Measurements from ENCODE around the gene LRRC8C. TPM values are rescaled to one million over a fixed set of nuclear protein-coding genes. Genes with fewer than 3 reads are reported as not detected.

LRRC8C gene
- total and polyA plus RNA-seq, 2 of the 8 experiments (the other 6 are each of a cell fraction or from before 2014, with no cell fraction given), result 1.1 to 2.1 TPM

- H2BK120ac ChIP-seq (replicated peaks; ENCODE audit: low read depth, low read length), result no peak overlapping the region
- H3K4me1 ChIP-seq (replicated peaks in 1 of 4; ENCODE audit: control insufficient read depth in 3 of 4, insufficient read depth in 4 of 4, low read length in 3 of 4), result peaks cover 0 to 13% (median 6%) of the 10 kb centered on the region in 4 experiments; a peak in 4 of 7 replicates
- WGBS, 2 experiments (ENCODE audit: extremely low coverage in 1 of 2, insufficient coverage in 1 of 2, insufficient read length in 1 of 2, insufficient replicate concordance in 2 of 2, low coverage in 1 of 2, low lambda C conversion rate in 2 of 2, missing lambda C conversion rate in 1 of 2), result 90% methylated on average over 4 of the region's 4 CpGs; no CpG with 5 or more reads in 1 of the 2 experiments
- peaks cover 0 to 27% (median 12%) of the 10 kb centered on the region in 4 experiments for H3K36me3 ChIP-seq (ENCODE audit: control insufficient read depth in 2 of 4, insufficient read depth in 4 of 4, low read length in 3 of 4)
- H2BK20ac ChIP-seq (ENCODE audit: low read length), result no peak overlapping the region
- H2AK5ac ChIP-seq (ENCODE audit: low read depth, low read length), result no peak overlapping the region
- peaks cover 0 to 10% of the 10 kb centered on the region in 2 experiments; a peak in 1 of 4 replicates for H3K79me2 ChIP-seq (ENCODE audit: control insufficient read depth in 1 of 2, insufficient read depth in 2 of 2, low read length in 2 of 2)
- no peak overlapping the region for H3K14ac ChIP-seq (ENCODE audit: insufficient read length)
- H3K4me3 ChIP-seq (ENCODE audit: extremely low read depth in 1 of 4, insufficient read depth in 2 of 4, low read depth in 3 of 4, low read length in 4 of 4), result no peak overlapping the region
- no peak overlapping the region for H2BK5ac ChIP-seq (ENCODE audit: low read depth, low read length)
- no peak overlapping the region for H2BK15ac ChIP-seq (ENCODE audit: low read length)
- H3K27ac ChIP-seq (ENCODE audit: low read depth, low read length), result no peak overlapping the region
- no peak overlapping the region for H3K4me2 ChIP-seq (ENCODE audit: insufficient read depth in 1 of 2, low read depth in 2 of 2, low read length in 2 of 2)
- H3K27me3 ChIP-seq (replicated peaks in 1 of 4; ENCODE audit: control insufficient read depth in 3 of 4, extremely low read depth in 1 of 4, insufficient read depth in 3 of 4, low read length in 3 of 4), result no peaks in the 10 kb centered on the region
- H4K5ac ChIP-seq (ENCODE audit: insufficient read length, low read depth, low read length), result no peak overlapping the region
- H3K9me3 ChIP-seq (ENCODE audit: insufficient read depth in 2 of 2, low read depth in 1 of 2, low read length in 1 of 2), result no peaks in the 10 kb centered on the region
- no peak overlapping the region for H3K9ac ChIP-seq (replicated peaks in 1 of 4; ENCODE audit: extremely low read depth in 1 of 4, low read depth in 3 of 4, low read length in 3 of 4)
- no peak overlapping the region for H2BK12ac ChIP-seq (ENCODE audit: low read depth, low read length)
- no peaks in the 10 kb centered on the region for H3K79me1 ChIP-seq (ENCODE audit: low read depth, low read length)
- DNase-seq (ENCODE audit: low read depth in 1 of 2, low spot score in 2 of 2), result no peak
- H3K23me2 ChIP-seq (ENCODE audit: low read depth, low read length), result no peaks in the 10 kb centered on the region
- H4K20me1 ChIP-seq (replicated peaks in 1 of 2; ENCODE audit: control insufficient read depth in 1 of 2, insufficient read depth in 2 of 2, low read length in 2 of 2), result peaks cover 0 to 3% of the 10 kb centered on the region in 2 experiments
- no peak overlapping the region for H3K18ac ChIP-seq (ENCODE audit: extremely low read depth, low read length)
- H3K4ac ChIP-seq (replicated peaks; ENCODE audit: insufficient read length, low read depth, low read length), result no peak overlapping the region
- H3K23ac ChIP-seq (ENCODE audit: insufficient read length), result no peak overlapping the region
- ChIA-PET POLR2A (ENCODE audit: partially characterized antibody) (no interaction called here), CTCF (ENCODE audit: partially characterized antibody) (interaction anchor here (1.2 to 1.3 kb wide), 2 partner anchors 36 to 67 kb away, joined by 3 to 4 read pairs; no protein-coding TSS in a partner anchor)
- H2AFZ ChIP-seq (ENCODE audit: low read length), result no peak overlapping the region
- no peak overlapping the region for H4K8ac ChIP-seq (ENCODE audit: extremely low read depth, insufficient read depth, low read length)
- FAIRE-seq, result no peak
- no peak overlapping the region for H3K56ac ChIP-seq (replicated peaks; ENCODE audit: insufficient read length, low read depth, low read length)
- no peak overlapping the region for H4K91ac ChIP-seq (replicated peaks; ENCODE audit: insufficient read length, low read length)
- no peak for TF ChIP-seq HDAC2 (IDR thresholded peaks at IDR 0.05; ENCODE audit: borderline replicate concordance in 1 of 2, low read depth in 2 of 2, low read length in 2 of 2)
- no peak for TF ChIP-seq KDM5A (IDR thresholded peaks at IDR 0.05; ENCODE audit: low read length)
- TF ChIP-seq RBBP5 (IDR thresholded peaks at IDR 0.05; ENCODE audit: borderline replicate concordance, low read depth, low read length), result no peak
- TF ChIP-seq BRCA1 (IDR thresholded peaks at IDR 0.05; ENCODE audit: low read depth, low read length), result no peak
- no peak for TF ChIP-seq TAF7 (optimal IDR thresholded peaks at IDR 0.05; ENCODE audit: borderline replicate concordance, low read depth, low read length)
- TF ChIP-seq SRF (IDR thresholded peaks at IDR 0.05; ENCODE audit: low read depth, low read length), result no peak
Observed at GRCh38 chr1:89587729-89588161, 45.2 kb upstream of the LRRC8C start.

Measured in H1 (cell line).